HG02571 (cell line): ENCODE results near the gene GRIP1.

Experiments used
- ATAC-seq: cut with Tn5 transposase; IDR thresholded peaks from one replicate; pipeline ENCODE4 v1.9.1; 2021; ENCODE audit warnings: mild to moderate bottlenecking, moderate library complexity; ENCODE audit not compliant: unreplicated experiment

GRIP1 gene

DNA sequence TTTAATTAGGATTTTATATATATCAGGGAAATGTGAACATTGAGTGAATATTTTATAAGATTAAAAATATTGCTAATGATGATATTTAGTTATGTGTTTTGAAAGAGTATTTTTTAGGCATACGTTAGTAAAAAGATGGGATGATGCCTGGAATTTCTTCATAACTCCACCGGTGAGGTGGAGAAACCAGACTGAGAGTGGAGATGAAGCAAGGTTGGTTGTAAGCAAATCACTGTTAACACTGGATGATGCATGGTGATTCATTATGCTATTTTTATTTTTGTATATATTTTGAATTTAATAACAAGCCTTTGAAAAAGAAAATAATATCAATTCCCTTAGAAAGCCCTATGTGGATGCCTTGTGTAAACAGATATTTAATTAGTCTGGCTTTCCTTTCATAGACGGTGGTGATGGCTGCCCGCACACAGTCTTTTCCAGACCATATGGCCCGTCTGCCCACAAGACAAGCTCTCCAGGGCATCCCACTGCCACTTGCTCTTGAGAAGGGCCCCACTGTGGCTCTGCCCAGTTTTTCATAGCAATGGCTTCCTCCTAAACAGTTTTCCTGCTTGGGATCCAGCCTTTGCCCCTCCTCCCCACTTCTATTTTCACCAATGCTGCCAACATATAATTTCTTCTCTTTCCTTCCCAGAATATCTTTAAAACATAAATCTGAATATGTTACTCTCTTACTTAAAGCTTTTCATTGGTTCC is 281.1 kb downstream of the GRIP1 start:
- no peak for ATAC-seq

DNA sequence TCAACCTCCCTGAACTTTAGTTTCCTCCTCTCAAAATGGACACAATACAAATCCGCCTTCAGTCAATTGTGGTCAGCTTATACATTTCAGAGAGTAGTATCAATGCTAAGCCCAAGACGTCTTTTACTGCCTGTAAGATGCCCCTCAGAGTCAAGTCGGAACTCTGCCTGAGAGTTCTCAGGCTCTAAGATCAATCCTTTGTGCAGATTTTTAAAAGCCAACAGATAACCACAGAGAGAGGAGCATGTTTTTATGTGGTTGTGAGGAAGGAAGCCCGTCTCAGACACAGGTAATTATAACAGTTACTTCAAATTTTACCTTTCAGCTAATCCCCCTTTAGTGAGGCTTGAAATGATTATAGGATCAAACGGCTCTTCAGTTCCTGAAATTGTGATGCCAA is 285.0 kb downstream of the GRIP1 start:
- no peak for ATAC-seq

DNA sequence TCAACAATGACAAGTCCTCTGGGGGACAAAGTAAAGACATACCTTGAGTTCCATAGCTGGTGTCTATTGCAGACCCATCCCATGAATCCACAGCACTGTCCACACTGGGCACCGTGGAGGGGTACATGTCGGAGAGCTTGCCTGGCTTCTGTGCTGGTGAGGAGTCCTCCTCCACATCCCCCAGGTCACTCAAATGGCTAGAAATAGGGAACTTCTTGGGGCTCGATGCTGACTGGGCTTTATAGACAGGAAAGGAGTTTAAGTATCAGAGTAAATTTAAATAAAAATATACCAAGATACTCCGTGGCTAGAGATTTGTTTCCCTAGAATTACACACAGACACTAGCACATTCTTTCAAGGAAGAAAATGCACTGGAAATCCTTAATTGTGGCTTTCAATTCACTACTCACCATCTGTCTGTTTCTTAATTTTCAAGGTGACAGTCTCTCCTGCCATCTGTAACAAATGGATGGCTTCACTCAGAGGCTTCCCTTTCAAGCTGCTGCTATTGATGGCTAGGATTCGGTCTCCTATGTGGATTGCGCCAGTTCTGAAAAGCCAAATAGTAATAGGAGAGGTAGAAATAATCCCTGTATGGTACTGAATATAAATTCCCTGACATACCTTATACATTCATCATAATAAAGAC is 286.5 kb downstream of the GRIP1 start:
- ATAC-seq, result no peak

DNA sequence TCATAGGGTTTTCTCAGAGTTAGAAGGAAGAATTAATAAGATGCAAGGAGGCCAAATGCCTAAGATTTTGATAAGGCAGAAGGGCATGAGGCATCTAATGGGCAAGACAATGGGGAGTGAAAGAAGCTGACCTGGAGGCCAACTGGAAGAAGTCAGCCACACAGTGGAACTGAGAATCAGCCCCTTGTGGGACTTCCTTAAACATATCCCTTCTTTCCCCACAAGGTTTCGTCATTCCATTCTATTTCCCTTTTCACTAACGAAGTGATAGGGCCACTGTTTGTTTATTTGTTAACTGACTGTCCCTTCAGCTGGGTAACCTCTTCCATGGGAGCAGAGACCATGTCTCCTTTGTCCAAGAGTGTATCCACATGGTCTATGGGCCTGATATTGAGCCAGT is 290.4 kb downstream of the GRIP1 start:
- ATAC-seq, result no peak

DNA sequence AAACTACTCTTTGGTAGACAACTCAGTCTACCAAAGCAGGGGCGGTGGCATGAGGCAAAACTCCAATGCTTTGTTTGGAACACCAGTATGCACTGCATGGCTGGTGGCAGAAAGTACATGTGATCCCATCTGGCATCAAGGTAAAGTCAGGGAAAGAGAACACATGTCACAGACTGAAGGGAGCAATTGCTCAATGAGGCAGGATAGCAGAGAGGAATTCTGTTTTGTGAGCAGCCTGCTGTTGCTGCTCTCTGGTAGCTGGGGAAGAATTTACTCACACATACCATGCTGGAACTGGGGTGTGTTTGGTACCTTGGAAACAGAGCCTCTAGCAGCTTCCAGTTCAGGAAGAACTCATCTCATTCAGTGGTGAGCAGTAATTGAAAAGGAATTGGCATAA is 291.8 kb downstream of the GRIP1 start:
- ATAC-seq, result no peak

DNA sequence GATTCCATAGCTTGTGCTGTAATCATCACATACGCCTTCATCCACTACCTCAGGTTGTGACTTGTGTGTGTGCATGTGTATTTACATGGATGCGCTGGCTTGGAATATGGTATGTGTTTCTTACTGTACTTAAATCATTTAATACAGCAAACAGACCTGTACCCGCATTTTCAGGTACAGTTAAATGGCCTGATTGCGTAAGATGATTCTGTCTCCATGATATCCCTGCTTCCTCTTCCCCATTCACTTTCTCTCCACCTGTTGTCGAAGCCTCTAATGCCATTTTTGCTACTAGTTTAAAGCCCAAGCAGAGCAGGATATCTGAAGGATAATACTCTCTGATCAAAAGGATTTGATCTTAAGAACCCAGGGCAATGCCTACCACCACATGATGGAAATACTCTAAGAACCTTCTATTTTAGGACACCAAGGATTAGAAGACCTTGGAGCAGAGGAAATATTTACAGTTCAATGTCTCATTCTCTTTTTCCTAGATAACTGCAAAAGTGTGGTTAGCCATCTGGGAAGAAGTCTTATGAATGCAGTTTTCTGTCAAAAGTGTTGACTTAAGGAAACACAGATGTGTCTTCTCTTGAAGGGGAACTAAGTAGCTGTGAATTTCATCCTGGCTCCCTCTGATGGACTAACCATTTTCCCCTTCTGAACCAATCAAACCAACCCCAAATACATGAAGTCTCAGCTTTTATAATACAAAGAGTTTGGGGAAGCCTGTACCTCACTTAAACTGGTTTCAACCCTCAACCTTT is 297.9 kb downstream of the GRIP1 start:
- ATAC-seq, result no peak

DNA sequence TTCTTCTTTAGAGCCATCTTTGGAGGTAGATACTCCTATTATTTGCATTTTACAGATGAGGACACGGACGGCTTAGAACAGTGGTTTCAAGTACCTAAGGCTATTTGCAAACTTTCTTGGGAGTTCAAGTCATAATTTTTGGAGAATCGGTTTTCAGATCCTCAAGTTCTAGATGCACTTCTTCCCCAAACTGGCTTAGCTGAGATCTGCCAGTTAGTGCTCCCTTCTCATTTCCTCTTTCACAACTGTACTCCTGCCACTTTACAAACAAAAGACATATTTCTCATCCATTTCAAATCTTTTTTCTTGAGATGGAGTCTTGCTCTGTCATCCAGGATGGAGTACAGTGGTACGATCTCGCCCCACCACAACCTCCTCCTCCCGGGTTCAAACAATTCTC is 299.3 kb downstream of the GRIP1 start:
- ATAC-seq, result no peak

DNA sequence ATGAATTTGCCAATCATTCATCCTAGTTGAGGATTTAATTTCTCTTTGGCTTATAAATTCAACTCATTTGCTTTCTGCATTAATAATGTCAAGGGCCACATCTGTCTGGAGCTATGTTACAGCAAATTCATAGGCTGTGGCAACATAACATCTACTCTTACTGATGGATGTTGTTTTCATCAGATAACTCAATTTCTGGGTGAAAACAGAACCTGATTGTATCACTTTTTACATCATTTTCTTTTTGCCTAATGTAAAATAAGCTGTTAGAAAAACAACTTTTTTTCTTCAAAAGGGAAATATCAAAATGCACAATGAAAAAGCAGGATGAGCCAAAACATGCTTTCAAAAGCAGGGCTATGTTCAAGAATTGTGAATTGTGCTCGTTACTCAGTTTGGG is 303.3 kb downstream of the GRIP1 start:
- ATAC-seq, result no peak

DNA sequence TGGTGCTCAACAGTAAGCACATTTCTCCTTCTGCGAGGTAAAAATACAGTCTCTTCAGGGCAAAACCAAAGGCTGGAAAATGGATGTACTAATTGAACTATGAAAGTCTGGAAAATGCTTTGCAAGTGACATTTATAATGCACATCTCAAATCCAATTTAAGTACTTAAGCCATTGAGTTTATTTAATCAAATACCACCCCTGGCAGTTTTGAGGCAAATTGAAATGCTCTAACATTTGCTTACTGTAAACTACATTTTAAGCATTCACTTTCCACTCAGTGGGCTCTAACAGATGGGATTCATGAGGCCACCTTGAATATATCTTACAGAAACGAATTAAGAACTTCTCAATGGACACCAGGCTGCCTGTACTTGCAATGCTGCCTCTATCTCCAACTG is 306.9 kb downstream of the GRIP1 start:
- ATAC-seq, result no peak

DNA sequence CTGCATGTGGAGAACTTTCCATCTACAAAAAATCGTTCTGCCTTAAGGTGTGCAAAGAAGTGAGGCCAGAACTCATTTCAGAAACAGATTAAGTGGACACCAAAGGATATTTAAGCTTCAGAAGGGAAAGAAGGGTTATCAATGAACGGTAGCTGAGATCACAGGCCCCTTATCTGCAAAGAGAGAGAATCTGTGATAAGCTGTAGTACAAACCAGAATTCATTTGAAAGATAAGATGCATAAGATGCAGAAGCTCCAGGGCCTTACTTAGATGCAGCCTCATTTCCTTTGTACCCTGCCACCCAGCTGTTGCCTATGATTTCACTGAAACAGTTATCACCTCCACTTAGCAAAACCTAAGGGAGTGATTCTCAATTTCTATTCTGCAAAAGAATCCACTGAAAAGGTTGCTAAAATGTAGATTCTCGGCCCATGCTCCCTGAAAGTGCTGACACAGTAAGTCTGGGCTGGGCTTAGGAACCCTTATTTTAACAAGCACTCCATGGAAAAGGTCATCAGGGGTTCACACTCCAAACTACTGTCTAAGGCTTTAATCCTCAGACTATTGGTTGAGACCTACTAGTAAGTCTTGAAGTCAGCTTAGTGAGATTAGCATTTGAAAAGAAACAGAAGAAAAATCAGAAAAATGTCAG is 311.7 kb downstream of the GRIP1 start:
- no peak for ATAC-seq

DNA sequence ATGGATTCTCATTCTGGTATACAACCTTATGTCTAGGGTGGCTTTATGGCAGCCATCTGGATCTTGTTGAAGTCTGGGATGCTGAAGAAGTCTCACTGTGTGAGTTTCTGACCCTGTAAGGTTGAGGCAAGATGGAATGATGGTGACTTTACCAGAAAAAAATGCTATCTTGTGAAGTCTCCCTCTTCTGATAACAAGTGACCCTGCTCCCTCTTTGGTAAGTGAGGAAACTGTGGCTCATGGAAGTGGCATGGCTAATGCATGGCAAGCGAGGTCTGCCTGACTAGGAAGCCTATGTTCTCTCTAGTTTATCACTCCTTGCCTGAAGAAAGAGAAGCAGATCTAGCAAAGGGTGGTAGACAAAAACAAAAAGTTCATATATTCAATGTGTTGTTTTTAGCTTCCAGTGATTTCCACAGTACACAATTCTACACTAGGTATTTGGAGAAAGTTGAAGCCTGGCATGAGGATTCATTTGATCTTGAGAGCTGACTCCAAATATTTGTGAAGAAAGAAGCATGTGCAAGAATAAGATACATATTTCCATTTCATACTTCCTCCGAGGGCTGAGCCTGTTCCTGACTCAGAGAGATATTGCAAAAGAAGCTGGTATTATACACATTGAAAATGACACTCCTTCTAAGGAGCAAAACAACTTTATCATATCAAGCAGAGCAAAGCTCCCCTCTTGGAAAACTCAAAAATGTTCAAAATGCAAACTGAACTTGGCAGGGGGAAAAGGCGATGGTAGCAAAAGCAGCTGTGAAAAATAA is 313.0 kb downstream of the GRIP1 start:
- no peak for ATAC-seq

DNA sequence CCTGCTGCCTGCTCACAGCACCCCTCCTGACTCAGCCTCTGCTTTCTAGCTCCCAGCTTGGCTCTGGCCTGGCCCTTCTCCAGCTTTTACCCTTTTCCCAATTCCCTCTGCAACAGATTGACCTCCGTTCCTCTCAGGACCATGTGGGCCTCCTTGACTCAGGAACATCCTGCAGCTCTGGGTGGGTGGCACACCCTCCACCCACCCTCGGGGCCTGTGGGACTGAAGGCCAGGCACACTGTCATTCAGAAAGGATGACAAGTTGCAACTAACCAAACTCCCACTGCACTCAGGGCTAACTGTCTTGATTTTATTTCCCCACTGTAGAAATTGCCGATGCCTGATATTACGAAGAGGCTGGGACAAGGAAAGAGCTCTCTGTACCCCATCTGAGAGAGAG is 317.2 kb downstream of the GRIP1 start:
- no peak for ATAC-seq

DNA sequence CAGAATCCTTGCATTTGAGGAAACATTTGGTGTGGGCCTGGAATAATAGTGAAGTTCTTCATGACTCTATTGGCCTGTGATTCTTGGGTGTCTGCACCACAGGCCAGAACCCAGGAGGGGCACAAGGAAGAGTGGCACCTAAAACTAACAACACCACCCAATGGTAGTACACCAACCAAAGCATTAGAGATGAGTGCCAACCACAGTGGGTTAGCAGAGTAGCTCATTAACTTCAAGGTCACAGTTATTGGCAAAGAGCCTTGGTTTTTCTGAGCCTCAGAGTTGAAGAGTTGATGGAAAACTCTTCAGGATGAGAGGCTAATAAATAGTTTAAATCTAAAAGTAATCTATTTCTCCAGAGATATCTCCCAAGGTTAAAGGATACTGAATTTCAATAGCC is 319.6 kb downstream of the GRIP1 start:
- ATAC-seq, result no peak

DNA sequence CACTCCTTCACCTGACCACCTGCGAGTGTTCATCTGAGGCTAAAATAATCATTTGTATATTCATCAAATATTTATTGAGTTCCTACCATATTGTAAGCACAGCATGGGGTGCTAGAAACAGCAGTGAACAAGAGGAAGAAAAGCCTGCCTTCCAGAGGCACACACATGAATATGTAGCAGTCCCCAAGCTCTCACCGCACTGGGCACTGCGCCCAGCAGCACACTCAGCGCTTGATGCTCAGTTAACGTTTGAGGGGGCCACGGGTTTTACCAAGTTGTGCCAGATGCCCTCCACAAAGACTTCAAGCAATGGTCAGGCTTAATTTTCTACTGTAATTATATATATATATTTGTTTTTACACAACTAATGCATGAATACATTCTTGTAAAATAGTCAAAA is 324.6 kb downstream of the GRIP1 start:
- ATAC-seq, result no peak

DNA sequence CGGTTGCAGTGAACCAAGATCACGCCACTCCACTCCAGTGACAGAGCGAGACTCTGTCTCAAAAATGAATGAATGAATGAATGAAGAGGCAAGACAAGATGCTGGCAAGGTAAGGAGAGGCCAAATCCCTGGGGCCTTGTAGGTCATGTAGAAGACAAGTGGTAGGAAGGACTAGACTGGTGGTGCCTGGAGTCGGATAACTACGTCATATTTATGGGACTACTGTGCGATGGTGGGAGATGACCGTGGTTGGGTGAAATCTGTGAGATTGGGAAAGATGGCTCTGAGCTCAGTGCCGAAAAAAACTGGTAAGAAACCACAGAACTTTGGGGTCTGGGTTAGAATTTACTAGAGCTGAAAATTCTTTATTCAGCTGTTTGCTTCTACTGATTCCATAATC is 326.0 kb downstream of the GRIP1 start:
- no peak for ATAC-seq

DNA sequence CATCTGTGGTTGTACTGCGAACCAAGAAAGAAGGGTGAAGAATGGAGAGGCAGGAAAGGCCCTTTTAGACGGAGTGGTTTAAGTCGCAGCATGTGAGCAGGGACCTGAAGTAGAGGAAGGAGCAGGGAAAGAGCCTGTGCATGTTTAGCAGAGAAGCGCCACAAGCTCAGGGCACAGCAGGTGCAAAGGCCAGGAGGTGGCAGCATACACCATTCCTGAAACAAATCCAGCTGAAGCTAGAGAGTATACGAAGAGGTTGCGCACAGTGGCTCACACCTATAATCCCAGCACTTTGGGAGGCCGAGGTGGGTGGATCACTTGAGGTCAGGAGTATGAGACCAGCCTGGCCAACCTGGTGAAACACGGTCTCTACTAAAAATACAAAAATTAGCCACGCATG is 326.7 kb downstream of the GRIP1 start:
- no peak for ATAC-seq

DNA sequence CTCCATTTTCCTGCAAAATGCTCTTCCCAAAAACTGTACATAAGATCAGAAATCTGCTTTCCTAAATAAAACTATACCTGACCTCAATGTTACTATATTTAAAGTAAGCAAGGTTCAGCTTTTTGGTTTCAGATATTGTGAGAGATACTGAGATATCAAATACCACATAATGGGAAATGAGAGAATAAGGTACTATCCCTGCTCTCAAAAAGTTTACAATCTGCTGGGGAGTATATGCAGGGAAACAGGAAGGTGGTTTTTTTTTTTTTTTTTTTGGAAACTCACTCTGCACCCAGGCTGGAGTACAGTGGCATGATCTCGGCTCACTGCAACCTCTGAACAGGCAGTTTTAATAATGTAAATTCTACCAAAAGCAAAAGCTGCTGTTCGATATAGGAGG is 327.6 kb downstream of the GRIP1 start:
- ATAC-seq, result no peak

DNA sequence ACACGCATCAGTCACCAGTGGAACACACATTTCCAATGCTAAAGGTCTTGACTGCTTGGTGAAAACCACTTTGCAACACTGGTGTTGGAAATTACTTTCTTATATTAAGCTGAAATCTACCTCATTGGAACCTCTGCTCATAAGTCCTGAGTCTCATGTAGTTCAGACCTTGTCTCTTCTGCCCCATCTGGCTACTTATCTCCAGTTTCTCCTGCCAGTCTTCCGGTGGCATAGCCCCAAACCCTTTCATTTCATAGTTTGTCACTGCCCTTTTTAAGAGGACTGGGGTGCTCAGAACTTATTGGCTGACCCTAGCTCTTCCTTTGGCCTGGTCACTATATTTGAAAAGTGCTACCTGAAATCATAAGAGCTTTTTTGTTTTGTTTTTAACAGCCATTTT is 332.9 kb downstream of the GRIP1 start:
- ATAC-seq, result no peak

DNA sequence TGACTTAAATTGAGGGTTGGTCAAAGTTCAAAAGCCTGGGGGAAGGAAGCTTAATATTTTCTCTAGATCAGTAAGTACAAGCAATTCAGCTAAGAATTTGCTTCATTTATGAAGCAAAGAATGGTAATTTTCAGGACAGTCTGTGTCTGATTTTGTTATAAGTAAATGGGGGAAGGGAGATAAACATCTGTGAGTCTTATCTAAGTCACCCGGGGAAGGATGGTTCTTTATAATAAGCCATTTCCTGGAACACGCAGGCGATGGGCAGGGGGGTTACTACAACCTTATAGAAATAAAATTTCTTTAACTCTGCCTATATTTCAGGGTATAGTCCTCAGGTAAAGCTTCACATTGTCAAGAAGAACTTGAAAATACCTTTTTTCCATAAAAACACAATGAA is 333.7 kb downstream of the GRIP1 start:
- no peak for ATAC-seq

DNA sequence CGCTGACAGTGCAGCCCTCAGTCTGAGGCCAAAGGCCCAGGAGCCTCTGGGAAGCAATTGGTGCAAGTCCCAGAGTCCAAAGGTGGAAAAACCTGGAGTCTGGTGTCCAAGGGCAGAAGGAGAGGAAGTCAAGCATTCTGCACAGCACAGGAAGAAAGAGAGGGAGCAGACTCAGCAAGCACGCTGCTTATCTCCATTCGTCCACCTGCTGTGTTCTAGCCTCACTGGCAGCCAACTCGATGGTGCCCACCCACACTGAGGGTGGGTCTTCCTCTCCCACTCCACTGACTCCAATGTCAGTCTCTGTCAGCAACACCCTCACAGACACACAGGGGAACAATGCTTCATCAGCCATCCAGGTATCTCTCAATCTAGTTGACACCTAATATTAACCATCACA is 337.8 kb downstream of the GRIP1 start:
- no peak for ATAC-seq

DNA sequence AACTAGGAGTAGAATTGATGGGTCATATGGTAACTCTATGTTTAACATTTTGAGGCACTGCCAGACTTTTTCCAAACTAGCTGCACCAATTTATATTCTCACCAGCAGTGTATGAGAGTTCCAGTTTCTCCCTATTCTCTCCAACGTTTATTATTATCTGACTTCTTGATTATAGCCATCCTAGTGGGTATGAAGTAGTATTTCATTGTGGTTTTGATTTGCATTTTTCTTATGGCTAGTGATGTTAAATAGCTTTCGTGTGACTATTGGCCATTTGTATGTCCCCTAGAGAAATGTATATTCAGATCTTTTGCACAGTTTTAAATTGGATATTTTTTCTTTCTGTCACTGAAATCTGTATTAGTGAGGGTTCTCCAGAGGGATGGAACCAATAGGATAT is 338.7 kb downstream of the GRIP1 start:
- ATAC-seq, result no peak
